HG02623 (cell line): ENCODE data around the gene RBPJ.

Experiments used
- ATAC-seq: cut with Tn5 transposase; IDR thresholded peaks from one replicate; pipeline ENCODE4 v1.9.1; 2021; ENCODE audit warnings: moderate library complexity; ENCODE audit not compliant: unreplicated experiment

Gene RBPJ

DNA sequence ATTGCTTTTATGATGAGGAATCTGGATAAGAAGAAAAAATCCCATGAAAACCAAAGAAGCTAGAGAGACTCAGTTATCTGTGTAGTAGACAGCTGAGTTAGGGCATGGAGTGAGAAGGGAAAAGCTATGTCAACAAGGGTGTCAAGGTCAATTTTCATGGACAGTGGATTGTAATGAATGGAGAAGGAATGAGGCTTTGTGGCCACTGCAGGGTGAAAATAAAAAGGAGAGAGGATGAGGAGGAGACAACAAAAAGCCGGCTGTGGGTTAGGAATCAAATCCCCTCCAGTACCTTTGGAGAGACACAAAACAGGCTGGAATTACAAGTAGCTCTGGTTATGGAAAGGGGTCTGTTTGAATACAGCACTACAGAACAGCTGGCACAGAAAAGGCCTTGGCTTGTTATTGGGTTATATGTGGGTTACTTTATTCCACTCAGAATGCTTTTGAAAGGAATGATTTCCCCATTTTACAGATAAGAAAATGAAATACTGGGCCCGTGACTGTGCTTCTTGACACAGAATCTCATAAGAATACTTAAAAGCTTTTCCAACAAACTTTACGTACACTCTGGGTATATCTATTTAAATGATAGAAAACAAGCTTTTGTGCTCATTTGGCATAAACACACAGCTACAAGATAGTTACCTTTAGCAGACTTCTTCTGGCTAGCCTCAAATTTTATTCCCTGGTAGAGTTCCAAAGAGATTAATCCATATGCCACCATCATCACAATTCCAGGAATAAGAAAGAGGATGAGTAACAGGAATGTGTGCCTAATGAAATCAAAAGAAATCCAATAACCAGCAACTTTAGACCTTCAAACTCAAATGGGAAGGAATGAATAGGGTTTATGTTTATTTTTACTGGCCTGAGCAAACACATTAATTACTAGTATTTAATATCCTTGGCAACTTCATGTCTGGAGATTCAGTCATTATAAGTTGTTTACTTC lies 162.0 kb downstream of the RBPJ start:
- ATAC-seq = no peak

- ATAC-seq = no peak
Measured at GRCh38 chr4:26484032-26484515, 163.3 kb downstream of the RBPJ start.

DNA sequence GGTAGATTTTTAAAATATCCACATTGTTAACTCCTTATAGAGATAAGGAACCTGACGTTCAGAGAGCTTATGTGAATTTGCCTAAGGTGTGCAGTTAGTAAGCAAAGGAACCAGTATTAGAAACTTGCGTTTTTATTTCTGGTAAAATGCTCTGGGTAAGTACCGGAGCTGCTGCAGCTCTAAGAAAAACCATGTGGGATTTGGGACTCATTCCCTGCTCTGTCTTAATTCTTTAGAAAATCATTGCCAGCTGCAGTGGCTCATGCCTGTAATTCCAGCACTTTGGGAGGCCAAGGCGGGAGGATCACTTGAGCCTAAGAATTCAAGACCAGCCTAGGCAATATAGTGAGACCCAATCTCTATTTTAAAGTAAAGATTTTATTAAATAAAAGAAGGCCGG lies 163.7 kb downstream of the RBPJ start:
- ATAC-seq = no peak
